Upper lobe of left lung (tissue), 4 donors: Measurements from ENCODE around the gene ANKRD63.
A peak's percentile ranks its signal among the peaks of the same experiment; 100 is the strongest.

Experiments used
- POLR2A ChIP-seq, 4 donors: fragments of 450-650 bp; IDR thresholded peaks; one replicate each; pipeline ENCODE4 v1.5.1; 2016 to 2017; ENCODE audit warnings: antibody characterized with exemption in 4 of 4, mild to moderate bottlenecking in 2 of 4
- POLR2AphosphoS5 ChIP-seq, 2 donors: sonication (generic); formaldehyde crosslinking; IDR thresholded peaks; one replicate each; pipeline ENCODE4 v1.5.1; 2017; ENCODE audit warnings: antibody characterized with exemption in 2 of 2
- TF ChIP-seq, protein P1 (sequence below), 6 experiments: fragments of 450-650 bp in 4 of 6; fragments of 200-600 bp in 2 of 6; sonication (generic) in 2 of 6; IDR thresholded peaks; one replicate each; pipeline ENCODE4 v1.5.1; 2016 to 2019; ENCODE audit warnings: antibody characterized with exemption in 6 of 6

GRCh38 chr15:40310001-40310959, 27.4 kb upstream of the ANKRD63 start:
- TF ChIP-seq, protein P1, sequence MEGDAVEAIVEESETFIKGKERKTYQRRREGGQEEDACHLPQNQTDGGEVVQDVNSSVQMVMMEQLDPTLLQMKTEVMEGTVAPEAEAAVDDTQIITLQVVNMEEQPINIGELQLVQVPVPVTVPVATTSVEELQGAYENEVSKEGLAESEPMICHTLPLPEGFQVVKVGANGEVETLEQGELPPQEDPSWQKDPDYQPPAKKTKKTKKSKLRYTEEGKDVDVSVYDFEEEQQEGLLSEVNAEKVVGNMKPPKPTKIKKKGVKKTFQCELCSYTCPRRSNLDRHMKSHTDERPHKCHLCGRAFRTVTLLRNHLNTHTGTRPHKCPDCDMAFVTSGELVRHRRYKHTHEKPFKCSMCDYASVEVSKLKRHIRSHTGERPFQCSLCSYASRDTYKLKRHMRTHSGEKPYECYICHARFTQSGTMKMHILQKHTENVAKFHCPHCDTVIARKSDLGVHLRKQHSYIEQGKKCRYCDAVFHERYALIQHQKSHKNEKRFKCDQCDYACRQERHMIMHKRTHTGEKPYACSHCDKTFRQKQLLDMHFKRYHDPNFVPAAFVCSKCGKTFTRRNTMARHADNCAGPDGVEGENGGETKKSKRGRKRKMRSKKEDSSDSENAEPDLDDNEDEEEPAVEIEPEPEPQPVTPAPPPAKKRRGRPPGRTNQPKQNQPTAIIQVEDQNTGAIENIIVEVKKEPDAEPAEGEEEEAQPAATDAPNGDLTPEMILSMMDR (IDR thresholded peaks at IDR 0.05), result peak; percentile 47 to 80 (median 64)
- TF ChIP-seq POLR2A (IDR thresholded peaks at IDR 0.05), result no peak
- no peak for TF ChIP-seq POLR2AphosphoS5 (IDR thresholded peaks at IDR 0.05)
